CD4-positive, alpha-beta T cell treated with Interleukin-15 for 1 hour (primary cell): ENCODE measurements around the gene APBA3.

ENCODE experiments used
- DNase-seq: peaks from one replicate; pipeline ENCODE4 v3.0.0-alpha.2; 2020

The APBA3 gene

DNA sequence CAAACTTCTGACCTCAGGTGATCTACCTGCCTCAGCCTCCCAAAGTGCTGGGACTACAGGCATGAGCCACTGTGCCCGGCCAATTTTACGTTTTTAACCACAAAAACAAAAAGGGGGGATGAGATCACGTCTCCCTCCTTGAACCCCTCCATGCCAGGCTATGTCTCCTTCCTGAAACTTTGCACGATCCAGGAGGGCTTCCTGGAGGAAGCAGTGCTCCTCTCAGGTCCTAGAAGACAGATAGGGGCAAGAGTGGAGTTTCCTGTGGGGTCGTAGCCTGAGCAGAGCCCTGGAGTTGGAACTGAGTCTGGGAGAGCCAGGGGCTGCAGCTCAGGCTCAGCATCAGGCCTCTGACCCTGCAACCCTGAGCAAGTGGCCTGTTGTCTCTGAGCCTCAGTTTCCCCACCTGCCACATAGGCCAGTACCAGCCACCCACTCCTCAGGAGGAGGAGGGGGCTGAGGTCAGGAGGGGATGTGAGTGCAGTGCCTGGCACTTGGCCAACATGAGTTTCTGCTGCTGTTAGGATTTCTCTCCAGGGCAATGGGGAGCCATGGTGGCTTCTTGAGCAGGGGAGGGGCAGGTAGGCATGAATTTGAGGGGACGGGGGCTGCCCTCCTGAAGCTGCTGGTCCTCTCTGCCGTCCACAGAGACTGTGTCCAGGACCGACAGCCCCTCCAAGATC, 16.0 kb downstream of the APBA3 start:
- DNase-seq: no peak

DNA sequence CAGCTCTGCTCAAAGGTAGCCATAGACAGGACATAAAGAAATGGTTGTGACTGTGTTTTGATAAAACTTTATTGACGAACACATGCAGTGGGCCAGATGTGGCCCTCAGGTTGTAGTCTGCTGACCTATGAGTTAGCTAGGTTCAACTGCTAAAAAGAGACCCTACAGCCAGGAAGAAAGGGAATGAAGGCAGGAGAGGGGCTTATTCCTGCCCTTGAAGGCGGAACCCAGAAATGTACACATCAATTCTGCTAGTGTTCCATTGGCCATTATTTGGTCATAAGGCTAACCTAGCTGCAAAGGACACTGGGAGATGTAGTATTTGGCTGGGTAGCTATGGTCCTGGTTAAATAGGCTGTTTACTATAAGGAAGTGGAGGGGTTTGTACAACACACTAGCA, 18.0 kb downstream of the APBA3 start:
- DNase-seq: no peak

DNA sequence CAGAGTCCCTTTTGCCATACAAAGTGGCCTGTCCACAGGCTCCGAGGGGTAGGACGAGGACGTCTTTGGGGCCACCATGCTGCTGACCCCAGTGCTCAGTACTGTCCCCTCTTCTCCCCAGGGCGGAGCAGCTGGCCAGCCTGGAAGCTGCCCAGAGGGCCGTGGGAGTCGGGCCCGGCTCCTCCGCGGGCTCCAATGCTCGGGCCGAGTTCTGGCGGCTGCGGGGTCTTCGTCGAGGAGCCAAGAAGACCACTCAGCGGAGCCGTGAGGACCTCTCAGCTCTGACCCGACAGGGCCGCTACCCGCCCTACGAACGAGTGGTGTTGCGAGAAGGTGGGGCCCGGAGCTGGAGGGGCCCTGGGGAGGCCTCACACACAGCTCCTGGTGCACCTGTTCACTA, 21.1 kb downstream of the APBA3 start:
- DNase-seq: no peak

DNA sequence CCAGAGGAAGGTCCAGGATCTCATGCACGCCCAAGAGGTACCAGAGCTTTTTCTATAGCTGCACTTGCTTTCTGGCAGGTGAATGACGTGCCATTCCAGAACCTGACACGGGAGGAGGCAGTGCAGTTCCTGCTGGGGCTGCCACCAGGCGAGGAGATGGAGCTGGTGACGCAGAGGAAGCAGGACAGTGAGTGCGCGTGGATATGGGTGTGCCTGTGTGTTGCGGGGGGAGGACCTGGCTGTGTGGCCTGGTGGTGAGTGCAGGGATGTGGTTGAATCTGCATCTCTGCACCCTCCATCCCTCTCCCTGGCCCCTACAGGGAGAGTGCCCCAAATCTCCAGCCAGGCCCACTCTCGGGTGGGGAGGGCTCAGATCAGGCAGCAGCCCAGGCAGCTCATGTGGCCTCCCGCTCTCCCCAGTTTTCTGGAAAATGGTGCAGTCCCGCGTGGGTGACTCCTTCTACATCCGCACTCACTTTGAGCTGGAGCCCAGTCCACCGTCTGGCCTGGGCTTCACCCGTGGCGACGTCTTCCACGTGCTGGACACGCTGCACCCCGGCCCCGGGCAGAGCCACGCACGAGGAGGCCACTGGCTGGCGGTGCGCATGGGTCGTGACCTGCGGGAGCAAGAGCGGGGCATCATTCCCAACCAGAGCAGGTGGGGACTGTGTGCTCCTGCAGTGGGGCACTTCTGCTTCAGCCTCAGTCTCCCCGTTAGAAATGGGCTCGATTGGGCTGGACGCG, 22.8 kb downstream of the APBA3 start:
- DNase-seq: no peak

DNA sequence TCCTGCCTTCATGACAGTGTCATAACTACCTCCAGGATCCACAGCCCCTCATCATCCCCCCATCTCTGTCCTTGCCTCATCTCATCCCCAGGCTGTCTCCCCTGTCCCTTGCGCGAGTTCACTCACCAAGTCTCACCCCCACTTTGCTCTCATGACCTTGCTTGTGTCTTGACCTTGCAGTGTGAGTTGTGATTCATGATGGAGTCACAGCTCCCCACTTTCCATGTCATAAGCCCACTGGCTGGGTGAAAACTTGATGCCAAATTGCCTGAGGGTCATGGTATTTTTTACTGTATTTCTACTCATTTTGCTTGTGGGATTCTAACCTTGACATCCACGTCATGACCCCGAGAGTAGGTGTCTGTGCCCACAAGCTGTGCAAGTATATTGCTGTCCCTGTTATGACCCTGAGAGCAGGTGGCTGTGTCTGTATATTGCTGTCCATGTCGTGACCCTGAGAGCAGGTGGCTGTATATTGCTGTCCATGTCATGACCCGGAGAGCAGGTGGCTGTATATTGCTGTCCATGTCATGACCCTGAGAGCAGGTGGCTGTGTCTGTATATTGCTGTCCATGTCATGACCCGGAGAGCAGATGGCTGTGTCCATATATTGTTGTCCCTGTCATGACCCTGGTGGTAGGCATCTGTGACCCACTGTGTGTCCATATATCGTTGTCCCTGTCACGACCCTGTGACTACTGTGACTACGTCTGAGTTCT, 23.8 kb downstream of the APBA3 start:
- DNase-seq: no peak

DNA sequence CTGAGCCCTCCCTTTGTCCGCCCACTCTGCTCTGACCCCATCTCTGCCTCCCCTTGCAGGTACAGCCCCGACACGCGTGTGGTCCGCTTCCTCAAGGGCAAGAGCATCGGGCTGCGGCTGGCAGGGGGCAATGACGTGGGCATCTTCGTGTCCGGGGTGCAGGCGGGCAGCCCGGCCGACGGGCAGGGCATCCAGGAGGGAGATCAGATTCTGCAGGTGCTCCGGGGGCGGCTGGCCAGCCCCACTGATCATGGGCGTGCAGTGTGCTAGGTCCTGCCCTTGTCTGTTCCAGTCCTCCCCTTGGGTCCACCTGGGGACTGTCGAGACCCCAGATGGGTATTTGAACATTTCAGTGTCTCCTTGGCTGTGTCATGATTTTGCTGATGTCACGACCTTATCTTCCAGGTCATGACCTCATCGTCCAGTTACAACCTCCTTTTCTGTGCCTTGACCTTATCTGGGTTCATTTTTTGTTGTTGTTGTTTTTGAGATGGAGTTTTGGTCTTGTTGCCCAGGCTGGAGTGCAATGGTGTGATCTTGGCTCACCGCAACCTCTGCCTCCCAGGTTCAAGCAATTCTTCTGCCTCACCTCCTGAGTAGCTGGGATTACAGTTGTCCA, 25.3 kb downstream of the APBA3 start:
- DNase-seq: no peak

DNA sequence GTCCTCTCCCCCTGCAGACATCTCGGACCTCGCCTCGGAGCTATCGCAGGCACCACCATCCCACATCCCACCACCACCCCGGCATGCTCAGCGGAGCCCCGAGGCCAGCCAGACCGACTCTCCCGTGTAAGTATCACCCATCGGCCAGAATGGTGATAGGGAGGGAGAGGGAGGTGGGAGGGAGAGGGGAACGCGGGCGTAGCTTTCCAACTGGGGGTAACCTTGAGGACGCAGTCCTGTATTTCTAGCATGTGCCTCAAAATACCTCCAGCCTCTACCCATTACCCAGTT, 27.2 kb downstream of the APBA3 start:
- no peak for DNase-seq

DNA sequence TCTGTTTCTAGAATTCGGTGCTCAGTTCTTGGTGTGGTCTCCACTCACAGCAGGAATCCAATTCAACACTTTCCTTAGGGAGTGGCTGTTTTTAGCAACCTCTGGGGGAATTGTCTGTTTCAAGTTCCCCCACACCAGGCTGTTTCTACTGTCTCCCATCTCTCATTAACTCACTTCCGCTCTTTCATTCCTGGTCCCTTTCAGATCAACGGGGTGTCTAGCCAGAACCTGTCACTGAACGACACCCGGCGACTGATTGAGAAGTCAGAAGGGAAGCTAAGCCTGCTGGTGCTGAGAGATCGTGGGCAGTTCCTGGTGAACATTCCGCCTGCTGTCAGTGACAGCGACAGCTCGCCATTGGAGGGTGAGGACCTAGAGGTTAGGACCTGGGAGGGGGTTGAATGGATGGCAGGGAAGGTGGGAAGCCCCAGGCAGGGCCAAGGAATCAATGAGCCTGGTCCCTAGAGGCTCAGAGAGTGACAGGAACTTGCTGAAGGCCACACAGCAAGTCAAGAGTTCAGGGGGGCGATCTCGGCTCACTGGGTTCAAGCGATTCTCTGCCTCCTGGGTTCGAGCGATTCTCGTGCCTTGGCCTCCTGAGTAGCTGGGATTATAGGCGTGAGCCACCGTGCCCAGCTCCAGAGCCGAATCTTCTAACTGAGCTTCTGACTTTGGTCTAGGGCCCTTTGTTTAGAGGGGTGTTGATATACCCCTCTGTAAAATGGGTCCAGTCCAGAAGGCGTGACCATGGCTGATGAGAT, 27.8 kb downstream of the APBA3 start:
- no peak for DNase-seq

DNA sequence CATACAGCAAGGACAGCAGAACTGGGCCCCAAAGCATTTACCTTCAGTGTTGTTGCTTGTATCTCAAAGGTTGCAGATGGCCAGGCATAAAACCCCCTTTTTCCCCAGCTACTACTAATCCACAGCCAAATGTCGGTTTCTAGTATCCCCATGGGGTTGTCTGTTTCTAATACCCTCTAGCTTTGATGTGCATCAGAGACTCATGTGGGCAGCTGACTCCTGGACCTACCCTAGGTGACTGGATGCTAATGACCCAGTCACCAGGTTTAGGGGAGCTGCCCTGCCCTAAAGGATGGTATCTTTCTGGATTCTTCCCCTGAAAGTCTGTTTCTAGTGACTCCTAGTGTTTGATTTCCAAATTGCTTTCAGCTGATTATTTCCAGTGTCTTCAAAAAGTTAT, 29.4 kb downstream of the APBA3 start:
- no peak for DNase-seq

DNA sequence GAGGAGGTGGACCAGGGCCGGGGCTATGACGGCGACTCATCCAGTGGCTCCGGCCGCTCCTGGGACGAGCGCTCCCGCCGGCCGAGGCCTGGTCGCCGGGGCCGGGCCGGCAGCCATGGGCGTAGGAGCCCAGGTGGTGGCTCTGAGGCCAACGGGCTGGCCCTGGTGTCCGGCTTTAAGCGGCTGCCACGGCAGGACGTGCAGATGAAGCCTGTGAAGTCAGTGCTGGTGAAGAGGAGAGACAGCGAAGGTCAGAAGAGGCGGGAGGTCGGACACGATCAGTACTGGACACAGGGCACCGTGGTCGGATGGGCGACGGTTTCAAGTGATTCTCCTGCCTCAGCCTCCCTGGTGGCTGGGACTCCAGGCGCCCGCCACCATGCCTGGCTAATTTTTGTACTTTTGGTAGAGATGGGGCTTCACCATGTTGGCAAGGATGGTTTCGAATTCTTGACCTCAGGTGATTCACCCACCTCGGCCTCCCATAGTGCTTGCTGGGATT, 31.0 kb downstream of the APBA3 start:
- no peak for DNase-seq

DNA sequence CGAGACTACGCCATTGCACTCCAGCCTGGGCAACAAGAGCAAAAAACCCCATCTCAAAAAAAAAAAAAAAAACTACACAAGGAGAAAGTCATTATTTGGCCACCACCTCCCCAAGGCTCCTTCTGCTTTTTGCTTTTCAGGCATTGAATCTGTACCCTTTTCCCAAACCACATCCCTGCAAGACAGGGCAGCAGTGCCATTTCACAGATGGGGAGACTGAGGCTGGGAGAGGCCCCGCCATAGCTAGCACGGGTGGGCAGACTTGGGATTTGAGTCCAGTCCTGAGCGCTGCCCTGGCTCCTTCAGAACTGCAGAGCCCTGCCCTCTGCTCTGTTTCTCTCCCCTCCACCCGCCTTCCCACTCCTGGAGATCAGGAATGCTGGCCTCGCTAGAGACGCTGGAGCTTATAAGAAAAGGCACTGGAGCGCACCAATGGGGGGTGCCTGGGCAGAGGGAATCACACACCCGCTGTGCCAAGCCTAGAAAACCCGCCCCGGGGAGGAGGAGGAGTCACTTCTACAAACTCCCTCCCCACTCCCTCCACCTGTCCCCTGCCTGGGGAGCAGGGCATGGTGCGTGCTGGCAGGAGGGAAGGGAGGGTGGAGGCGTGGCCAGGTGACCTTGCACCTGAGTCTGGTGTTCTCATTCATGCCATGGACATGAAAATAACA, 35.7 kb downstream of the APBA3 start:
- no peak for DNase-seq

DNA sequence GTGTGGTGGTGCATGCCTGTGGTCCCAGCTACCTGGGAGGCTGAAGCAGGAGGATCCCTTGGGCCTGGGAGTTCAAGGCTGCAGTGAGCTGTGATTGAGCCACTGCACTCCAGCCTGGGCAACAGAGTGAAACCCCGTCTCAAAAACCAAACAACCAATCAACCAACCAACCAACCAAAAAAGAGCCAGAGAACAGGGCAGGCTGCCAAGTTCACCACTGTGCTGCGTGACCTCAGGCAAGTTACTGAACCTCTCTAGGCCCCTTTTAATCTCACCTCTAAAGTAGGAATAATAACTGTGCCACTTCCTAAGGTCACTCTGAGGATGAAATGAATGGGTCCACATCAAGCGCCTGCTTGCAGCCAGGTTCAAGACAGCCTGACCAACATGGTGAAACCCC, 36.4 kb downstream of the APBA3 start:
- DNase-seq: no peak

DNA sequence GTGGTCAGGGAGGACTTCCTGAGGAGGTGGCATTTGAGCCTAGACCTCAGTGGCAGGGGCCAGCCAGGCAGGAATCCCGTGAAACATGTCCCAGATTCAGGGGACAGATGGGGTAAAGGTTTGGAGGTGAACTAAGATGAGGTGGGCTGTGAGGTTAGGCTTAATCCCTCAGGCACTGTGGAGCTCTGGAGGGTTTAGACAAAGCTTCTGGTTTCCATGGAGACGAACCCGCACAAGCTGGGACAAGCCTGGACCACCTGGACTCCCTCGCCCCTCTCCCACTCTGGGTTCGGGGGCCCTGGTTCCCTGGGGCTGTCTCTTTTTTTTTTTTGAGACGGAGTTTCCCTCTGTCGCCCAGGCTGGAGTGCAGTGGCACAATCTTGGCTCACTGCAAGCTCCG, 37.6 kb downstream of the APBA3 start:
- no peak for DNase-seq

DNA sequence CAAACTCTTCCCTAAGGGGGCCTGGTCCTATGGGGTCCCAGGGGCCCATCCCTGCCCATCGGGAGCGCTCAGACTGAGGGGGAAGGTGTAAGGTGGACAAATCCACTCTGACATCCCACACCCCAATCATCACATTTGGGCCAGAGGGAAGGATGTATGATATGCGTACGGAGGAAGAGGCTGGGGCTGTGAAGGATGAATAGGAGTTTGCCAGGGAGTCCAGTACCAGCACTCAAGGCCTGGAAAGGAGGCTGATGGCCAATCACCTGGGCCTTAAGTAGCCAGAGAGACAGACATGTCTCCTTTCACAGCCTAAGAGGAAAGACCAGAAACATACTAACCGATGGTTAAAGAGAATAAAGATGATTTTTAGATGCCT, 38.4 kb downstream of the APBA3 start:
- DNase-seq: no peak

DNA sequence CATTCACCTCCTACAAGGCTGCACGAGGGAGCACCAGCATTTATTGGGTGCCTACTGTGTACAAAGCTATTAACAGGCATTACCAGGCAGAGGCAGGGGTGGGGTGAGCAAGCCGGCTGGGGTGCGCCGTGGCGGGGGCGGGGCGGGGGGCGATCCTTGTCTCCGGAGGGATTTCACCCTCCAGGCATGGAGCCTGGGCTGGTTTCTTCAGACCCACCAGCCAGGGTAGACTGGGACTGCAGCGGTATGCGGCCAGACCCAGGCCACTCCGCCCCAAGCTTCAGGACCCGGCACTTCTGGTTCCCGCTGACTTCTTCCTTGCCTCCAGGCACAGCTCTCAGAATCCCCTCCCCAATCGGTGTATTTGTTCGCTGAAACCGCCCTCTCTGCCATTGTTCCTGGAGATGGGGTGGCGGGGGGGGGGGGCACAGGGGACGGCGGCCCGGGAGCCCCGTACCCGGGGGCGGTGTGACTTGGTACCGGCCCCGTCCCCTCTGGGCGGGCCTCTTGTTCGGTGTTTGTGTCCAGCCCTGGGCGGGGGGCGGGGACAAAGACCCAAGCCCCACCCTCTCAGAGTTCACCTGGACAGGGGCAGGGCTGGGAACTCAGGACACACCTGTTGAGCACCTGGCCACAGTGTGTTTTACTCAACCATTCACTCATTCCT, 38.9 kb downstream of the APBA3 start:
- DNase-seq: no peak

DNA sequence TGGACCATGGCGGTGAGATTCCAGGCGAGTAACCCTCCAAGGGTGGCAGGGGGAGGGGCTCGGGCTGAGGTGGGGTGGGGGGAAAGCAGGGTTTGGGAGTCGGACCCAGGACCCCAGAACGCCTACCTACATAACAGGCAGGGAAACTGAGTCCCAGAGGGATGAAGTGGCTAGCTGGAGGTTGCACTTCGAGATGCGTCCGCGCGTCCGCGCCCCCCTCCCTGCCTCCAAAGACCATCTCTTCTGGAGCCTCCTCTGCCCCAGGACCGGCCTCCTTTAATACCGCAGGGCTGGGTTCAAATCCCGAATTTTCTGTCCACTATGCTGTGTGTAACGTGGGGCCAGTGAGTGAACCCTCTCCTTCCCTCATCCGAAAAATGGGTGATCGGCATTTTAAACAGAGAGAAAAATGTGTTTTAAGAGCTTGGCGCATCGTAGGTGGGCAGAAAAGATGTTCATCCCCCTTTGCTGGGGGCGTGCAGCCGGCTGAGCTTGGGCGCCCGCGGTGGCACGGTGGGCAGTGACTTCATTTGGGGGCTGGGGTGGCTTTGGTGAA, 39.5 kb downstream of the APBA3 start:
- DNase-seq: no peak

DNA sequence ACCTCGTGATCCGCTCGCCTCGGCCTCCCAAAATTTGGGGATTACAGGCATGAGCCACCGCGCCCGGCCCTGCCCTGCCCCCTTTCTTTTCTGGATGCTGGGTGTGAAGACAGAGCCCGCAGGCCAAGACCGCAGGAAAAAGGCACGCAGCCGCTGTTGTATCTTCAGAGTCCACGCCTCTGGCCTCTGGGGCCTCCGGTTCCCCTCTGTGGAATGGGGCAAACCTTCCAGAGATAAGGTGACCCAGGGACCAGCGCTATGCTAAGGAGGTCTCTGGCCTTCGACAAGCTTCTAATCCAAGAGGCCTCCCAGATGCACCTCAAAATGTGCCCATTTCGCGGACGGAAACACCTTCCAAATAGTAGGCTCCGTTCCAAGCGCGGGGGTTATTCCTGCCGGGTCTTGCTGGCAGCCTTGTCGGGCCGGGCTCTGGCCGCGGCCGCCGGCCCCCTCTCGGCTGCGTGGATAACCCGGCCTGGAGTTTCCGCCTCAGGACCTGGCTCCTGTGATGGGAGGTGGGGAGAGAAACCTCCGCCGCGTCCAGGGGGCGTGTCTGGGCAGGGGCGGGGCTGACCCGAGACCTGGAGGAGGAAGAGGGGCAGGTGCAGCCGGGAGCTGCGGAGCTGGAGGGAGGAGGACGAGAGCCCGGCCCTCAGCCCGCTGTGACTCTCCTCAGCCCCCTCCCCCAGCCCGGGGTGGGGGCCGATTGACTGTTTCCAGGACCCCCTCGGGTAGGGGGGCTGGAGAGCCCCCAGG, 40.2 kb downstream of the APBA3 start:
- DNase-seq: peak; percentile 89

DNA sequence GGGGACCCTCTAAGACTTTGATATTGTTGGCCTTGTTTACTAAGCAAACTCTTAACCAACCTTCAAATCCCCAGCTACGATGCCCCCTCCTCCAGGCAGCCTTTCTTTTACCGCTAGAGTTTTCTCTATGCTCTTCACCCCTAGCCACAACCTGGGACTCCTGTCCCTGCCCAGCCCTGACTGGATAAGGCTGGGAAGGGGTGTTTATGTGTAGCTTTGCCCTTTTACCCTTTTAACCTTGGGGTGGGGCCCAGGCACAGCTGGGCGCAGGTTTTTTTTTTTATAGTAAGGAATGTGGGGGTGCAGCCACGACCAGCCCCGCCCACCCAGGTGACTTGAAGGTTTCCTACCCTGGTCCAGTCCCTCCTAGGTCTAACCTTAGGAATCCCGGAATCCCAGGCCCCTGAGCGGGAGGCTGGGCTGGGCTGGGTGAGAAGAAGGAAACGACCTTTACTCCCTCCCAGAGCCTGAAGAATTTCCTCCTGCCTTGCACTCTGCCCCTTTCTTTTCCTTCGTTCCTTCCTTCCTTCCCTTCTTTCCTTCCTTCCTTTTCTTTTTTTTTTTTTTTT, 41.1 kb downstream of the APBA3 start:
- no peak for DNase-seq

DNA sequence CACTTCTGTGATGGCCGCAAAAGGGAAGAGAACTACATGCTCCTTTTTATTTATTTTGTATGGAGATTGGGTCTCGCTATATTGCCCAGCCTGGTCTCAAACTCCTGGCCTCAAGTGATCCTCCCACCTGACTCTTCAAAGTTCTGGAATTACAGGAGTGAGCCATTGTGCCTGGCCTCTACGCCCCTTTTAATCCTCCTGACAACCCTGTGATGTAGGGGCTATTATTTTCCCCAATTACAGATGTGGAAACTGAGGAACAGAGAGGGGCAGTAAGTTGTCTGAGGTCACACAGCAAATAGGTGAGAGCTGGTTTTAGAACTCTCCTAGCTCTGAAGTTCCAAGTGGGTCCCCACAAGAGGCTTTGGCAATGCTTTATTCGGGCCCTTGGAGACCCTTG, 41.6 kb downstream of the APBA3 start:
- no peak for DNase-seq

DNA sequence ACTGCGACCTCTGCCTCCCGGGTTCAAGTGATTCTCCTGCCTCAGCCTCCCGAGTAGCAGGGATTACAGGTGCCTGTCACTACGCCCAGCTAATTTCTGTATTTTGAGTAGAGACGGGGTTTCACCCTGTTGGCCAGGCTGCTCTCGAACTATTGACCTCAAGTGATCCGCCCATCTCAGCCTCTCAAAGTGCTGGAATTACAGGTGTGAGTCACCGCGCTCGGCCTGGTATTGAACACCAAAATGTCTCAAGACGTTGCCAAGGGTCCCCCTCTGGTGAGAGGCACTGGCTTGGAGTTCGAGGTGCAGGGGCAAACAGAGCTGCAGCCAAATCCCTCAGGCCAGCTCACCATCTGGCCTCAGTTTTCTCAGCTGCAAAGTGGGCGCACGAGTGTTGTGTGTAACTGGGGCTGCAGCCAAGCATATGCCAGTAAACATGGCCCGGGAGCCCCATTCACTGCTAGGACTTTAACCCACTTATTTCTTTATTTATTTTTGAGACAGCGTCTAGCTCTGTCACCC, 45.3 kb downstream of the APBA3 start:
- no peak for DNase-seq
